DOHH2 (cell line): ENCODE results near the gene GPC5.

Experiments used
- H3F3A ChIP-seq: fragments of 200-600 bp; sonication (generic), shearing (Covaris generic); 2 replicates; pipeline ENCODE4 v1.6.0; 2016; ENCODE audit warnings: antibody characterized with exemption, mild to moderate bottlenecking; ENCODE audit not compliant: control insufficient read depth, insufficient read depth
- H3K27ac ChIP-seq: fragments of 200-600 bp; sonication (generic); 2 replicates; pipeline ENCODE4 v1.5.1; 2014; ENCODE audit warnings: low read depth, mild to moderate bottlenecking, low read length, moderate library complexity
- H3K27me3 ChIP-seq: fragments of 200-600 bp; sonication (generic); 2 replicates; pipeline ENCODE4 v1.6.1; 2014; ENCODE audit warnings: mild to moderate bottlenecking, low read length, mixed read lengths; ENCODE audit not compliant: control insufficient read depth
- H3K36me3 ChIP-seq: fragments of 200-600 bp; sonication (generic); 2 replicates; pipeline ENCODE4 v1.6.1; 2014; ENCODE audit warnings: mild to moderate bottlenecking, low read length, moderate library complexity, mixed read lengths; ENCODE audit not compliant: control insufficient read depth
- H3K4me1 ChIP-seq: fragments of 200-600 bp; sonication (generic); 2 replicates; pipeline ENCODE4 v1.6.1; 2014; ENCODE audit warnings: mild to moderate bottlenecking, low read length, mixed read lengths; ENCODE audit not compliant: control insufficient read depth
- H3K4me2 ChIP-seq: fragments of 200-600 bp; sonication (generic); 2 replicates; pipeline ENCODE4 v1.6.0; 2014; ENCODE audit warnings: mild to moderate bottlenecking, low read length, moderate library complexity
- H3K4me3 ChIP-seq: fragments of 200-600 bp; sonication (generic); 2 replicates; pipeline ENCODE4 v1.5.1; 2014; ENCODE audit warnings: mild to moderate bottlenecking, low read length, mixed read lengths
- H3K79me2 ChIP-seq: fragments of 200-600 bp; sonication (generic); 2 replicates; pipeline ENCODE4 v1.6.1; 2014; ENCODE audit warnings: mild to moderate bottlenecking, low read length, mixed read lengths; ENCODE audit not compliant: control insufficient read depth
- H3K9me2 ChIP-seq: fragments of 200-600 bp; sonication (generic); replicated peaks from 2 replicates; pipeline ENCODE4 v1.6.1; 2014; ENCODE audit warnings: mild to moderate bottlenecking, low read length, mixed read lengths; ENCODE audit not compliant: control insufficient read depth
- H3K9me3 ChIP-seq: fragments of 200-600 bp; sonication (generic); 2 replicates; pipeline ENCODE4 v1.6.1; 2014; ENCODE audit warnings: antibody characterized with exemption, low read length, mixed read lengths; ENCODE audit not compliant: control insufficient read depth, insufficient read depth
- H4K20me1 ChIP-seq: fragments of 200-600 bp; sonication (generic); 2 replicates; pipeline ENCODE4 v1.6.0; 2014; ENCODE audit warnings: low read depth, mild to moderate bottlenecking, antibody characterized with exemption, low read length, moderate library complexity; ENCODE audit not compliant: control insufficient read depth, insufficient read depth
- CTCF ChIP-seq: fragments of 200-600 bp; sonication (generic); IDR thresholded peaks from one replicate; pipeline ENCODE4 v1.5.1; 2014; ENCODE audit warnings: antibody characterized with exemption, mild to moderate bottlenecking, low read depth, low read length; ENCODE audit not compliant: poor library complexity, severe bottlenecking
- EZH2phosphoT487 ChIP-seq: fragments of 200-600 bp; sonication (generic); IDR thresholded peaks from 2 replicates; pipeline ENCODE4 v1.6.1; 2017; ENCODE audit warnings: borderline replicate concordance, mild to moderate bottlenecking, antibody characterized with exemption, low read length, moderate library complexity, mixed read lengths

GPC5 gene

DNA sequence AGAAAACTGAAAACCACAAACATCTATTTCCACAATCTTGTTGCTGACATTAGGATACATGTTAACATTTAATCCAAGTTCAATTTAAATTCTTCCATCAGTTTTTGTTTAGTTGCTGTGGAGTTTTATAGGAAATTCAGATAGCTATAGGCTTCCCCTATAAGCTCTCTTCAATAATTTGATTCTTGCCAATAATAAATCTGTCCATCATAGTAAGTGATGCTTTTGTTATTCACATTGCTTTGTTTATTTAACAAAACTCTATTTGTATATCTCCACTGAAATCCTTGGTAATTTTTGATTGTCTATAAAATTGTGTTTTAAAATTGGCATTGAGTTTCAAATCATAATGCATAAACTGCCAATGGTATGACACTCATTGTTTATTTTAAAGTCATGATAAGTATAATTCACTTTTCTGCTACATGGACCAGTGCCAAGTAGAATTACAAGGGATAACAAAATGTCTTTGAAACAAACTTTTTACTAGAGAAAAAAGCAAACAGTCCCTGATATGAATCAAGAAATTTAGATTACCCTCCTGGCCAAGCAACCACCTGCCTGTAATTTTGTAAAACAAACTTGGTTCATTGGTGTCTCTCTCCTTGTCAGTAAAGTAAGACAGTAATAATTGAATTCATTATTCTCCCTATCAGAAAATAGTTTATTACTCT is 1250.9 kb downstream of the GPC5 start:
- no peak overlapping the region for H3K4me3 ChIP-seq
- no peak for TF ChIP-seq CTCF
- TF ChIP-seq EZH2phosphoT487 = no peak
- H3K27me3 ChIP-seq = no peaks in the 10 kb centered on the region
- H4K20me1 ChIP-seq = no peaks in the 10 kb centered on the region
- no peak overlapping the region for H3K27ac ChIP-seq
- H3K79me2 ChIP-seq = no peaks in the 10 kb centered on the region
- no peak overlapping the region for H3K4me2 ChIP-seq
- H3K4me1 ChIP-seq = no peaks in the 10 kb centered on the region
- H3F3A ChIP-seq = no peaks in the 10 kb centered on the region
- H3K36me3 ChIP-seq = no peaks in the 10 kb centered on the region
- no peaks in the 10 kb centered on the region for H3K9me3 ChIP-seq
- no peaks in the 10 kb centered on the region for H3K9me2 ChIP-seq

GRCh38 chr13:92656103-92656502 is 1257.7 kb downstream of the GPC5 start:
- no peak overlapping the region for H3K27ac ChIP-seq
- no peak overlapping the region for H3K4me3 ChIP-seq
- H3K4me2 ChIP-seq = no peak overlapping the region
- no peaks in the 10 kb centered on the region for H3K9me2 ChIP-seq
- no peaks in the 10 kb centered on the region for H3K79me2 ChIP-seq
- H3K9me3 ChIP-seq = no peaks in the 10 kb centered on the region
- no peaks in the 10 kb centered on the region for H3K4me1 ChIP-seq
- H3K27me3 ChIP-seq = no peaks in the 10 kb centered on the region
- H3F3A ChIP-seq = no peaks in the 10 kb centered on the region
- H4K20me1 ChIP-seq = no peaks in the 10 kb centered on the region
- TF ChIP-seq EZH2phosphoT487 (no peak), CTCF (no peak)
- H3K36me3 ChIP-seq = no peaks in the 10 kb centered on the region

DNA sequence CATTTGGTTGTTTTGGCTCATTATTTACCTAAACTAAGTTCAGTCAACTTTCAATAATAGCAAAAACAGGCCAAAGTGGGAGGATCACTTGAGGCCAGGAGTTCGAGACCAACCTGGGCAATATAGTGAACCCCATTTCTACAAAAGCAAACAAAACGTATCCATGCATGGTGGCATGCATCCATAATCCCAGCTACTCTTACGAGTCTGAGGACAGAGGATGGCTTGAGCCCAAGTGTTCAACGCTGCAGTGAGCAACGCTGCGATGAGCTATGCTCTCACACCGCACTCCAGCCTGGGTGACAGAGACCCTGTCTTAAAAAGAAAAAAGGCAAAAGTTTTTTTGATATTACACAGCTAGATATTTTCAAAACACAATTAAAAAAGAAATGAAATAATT is 1258.2 kb downstream of the GPC5 start:
- no peaks in the 10 kb centered on the region for H3K27me3 ChIP-seq
- H3K27ac ChIP-seq = no peak overlapping the region
- no peaks in the 10 kb centered on the region for H3K36me3 ChIP-seq
- no peaks in the 10 kb centered on the region for H3K9me3 ChIP-seq
- TF ChIP-seq CTCF = no peak
- TF ChIP-seq EZH2phosphoT487 = no peak
- H4K20me1 ChIP-seq = no peaks in the 10 kb centered on the region
- H3K4me2 ChIP-seq = no peak overlapping the region
- H3K79me2 ChIP-seq = no peaks in the 10 kb centered on the region
- H3K4me3 ChIP-seq = no peak overlapping the region
- no peaks in the 10 kb centered on the region for H3K4me1 ChIP-seq
- no peaks in the 10 kb centered on the region for H3F3A ChIP-seq
- H3K9me2 ChIP-seq = no peaks in the 10 kb centered on the region
